B cell (primary cell): ENCODE results near the gene MEG3. TPM values are rescaled to one million over a fixed set of nuclear protein-coding genes. Genes with fewer than 3 reads are reported as not detected.

Experiments
- ATAC-seq: fragments of 200-7000 bp; cut with Tn5 transposase; one replicate; pipeline ENCODE4 v1.10.0; 2021; ENCODE audit warnings: low read depth, mild to moderate bottlenecking, moderate number of reproducible peaks, moderate library complexity
- CTCF ChIA-PET: fragments of 350-600 bp; sonication (Branson Sonifier 250); formaldehyde crosslinking; loops from one replicate; lab custom pipeline; 2021; ENCODE audit warnings: antibody characterized with exemption, inconsistent platforms; lab: Charles Lee
- POLR2A ChIA-PET: fragments of 350-600 bp; sonication (Branson Sonifier 250); formaldehyde crosslinking; loops from one replicate; lab custom pipeline; 2021; ENCODE audit warnings: antibody characterized with exemption; lab: Charles Lee
- DNase-seq: peaks from one replicate; pipeline ENCODE4 v3.0.0; 2013
- H2AFZ ChIP-seq: 2 replicates; pipeline ENCODE4 v1.6.1; 2012; ENCODE audit warnings: mild to moderate bottlenecking, low read depth, low read length; ENCODE audit not compliant: insufficient read depth, poor library complexity, severe bottlenecking
- H3K27ac ChIP-seq, 2 donors: 1 replicate in 1 of 2; 2 replicates in 1 of 2; pipeline ENCODE4 v1.5.1; 2012 to 2013; ENCODE audit warnings: low read length in 2 of 2, mild to moderate bottlenecking in 2 of 2, moderate library complexity in 1 of 2
- H3K27me3 ChIP-seq, 4 experiments: fragments of 200-600 bp in 1 of 4; sonication (generic) in 1 of 4; replicated peaks in 1 of 4; 1 replicate in 2 of 4; 2 replicates in 2 of 4; pipeline versions ENCODE4 v1.6.1 to v1.7.0; 2013 to 2016; ENCODE audit warnings: low read length in 3 of 4, mild to moderate bottlenecking in 2 of 4, mixed read lengths in 1 of 4, moderate library complexity in 1 of 4; ENCODE audit not compliant: insufficient read depth in 4 of 4, control insufficient read depth in 3 of 4; ENCODE audit errors: control extremely low read depth in 1 of 4
- H3K36me3 ChIP-seq, 2 experiments: replicated peaks in 1 of 2; 1 replicate in 1 of 2; 2 replicates in 1 of 2; pipeline versions ENCODE4 v1.6.1 to v1.7.1; 2013; ENCODE audit warnings: low read length in 1 of 2; ENCODE audit not compliant: insufficient read depth in 2 of 2, control insufficient read depth in 1 of 2; ENCODE audit errors: control extremely low read depth in 1 of 2, extremely low read depth in 1 of 2
- H3K4me1 ChIP-seq, 2 donors: fragments of 200-600 bp in 1 of 2; sonication (generic) in 1 of 2; 1 replicate in 1 of 2; 2 replicates in 1 of 2; pipeline versions ENCODE4 v1.5.1 to v1.6.1; 2013 to 2017; ENCODE audit warnings: low read length in 2 of 2; ENCODE audit not compliant: control insufficient read depth in 2 of 2, insufficient read depth in 2 of 2
- H3K4me2 ChIP-seq: replicated peaks from 2 replicates; pipeline ENCODE3; 2012; ENCODE audit warnings: mild to moderate bottlenecking, low read depth, low read length; ENCODE audit not compliant: poor library complexity, severe bottlenecking
- H3K4me3 ChIP-seq, 5 experiments: fragments of 200-600 bp in 1 of 5; sonication (generic) in 1 of 5; 1 replicate in 3 of 5; 2 replicates in 2 of 5; pipeline versions ENCODE4 v1.5.1 to v1.7.0; 2011 to 2016; ENCODE audit warnings: low read length in 4 of 5, mild to moderate bottlenecking in 4 of 5, low read depth in 2 of 5, control low read depth in 1 of 5, moderate library complexity in 1 of 5; ENCODE audit not compliant: insufficient read depth in 1 of 5; ENCODE audit errors: control extremely low read depth in 1 of 5, extremely low read depth in 1 of 5
- H3K79me2 ChIP-seq: fragments of 200-600 bp; sonication (generic); one replicate; pipeline ENCODE4 v1.6.0; 2016; ENCODE audit warnings: low read length; ENCODE audit not compliant: control insufficient read depth, insufficient read depth
- H3K9ac ChIP-seq: fragments of 200-600 bp; sonication (generic); 2 replicates; pipeline ENCODE4 v1.6.1; 2017; ENCODE audit warnings: mild to moderate bottlenecking, low read length, moderate library complexity
- H3K9me3 ChIP-seq, 3 donors: one replicate each; pipeline versions ENCODE4 v1.6.1 to v1.7.1; 2013; ENCODE audit warnings: low read length in 2 of 3; ENCODE audit not compliant: control insufficient read depth in 2 of 3, insufficient read depth in 1 of 3; ENCODE audit errors: control extremely low read depth in 1 of 3
- H4K20me1 ChIP-seq: 2 replicates; pipeline ENCODE4 v1.6.0; 2012; ENCODE audit warnings: mild to moderate bottlenecking, low read length; ENCODE audit not compliant: insufficient read depth, control insufficient read depth, poor library complexity, severe bottlenecking
- H3K27ac Mint-ChIP-seq: one replicate; pipeline ENCODE4 v1.8.0; 2021; ENCODE audit warnings: mixed read lengths
- H3K27me3 Mint-ChIP-seq: one replicate; pipeline ENCODE4 v1.8.0; 2021; ENCODE audit warnings: mixed read lengths
- H3K4me1 Mint-ChIP-seq: one replicate; pipeline ENCODE4 v1.8.0; 2021; ENCODE audit warnings: mixed read lengths
- H3K4me3 Mint-ChIP-seq: one replicate; pipeline ENCODE4 v1.8.0; 2021; ENCODE audit warnings: mixed read lengths
- H3K9me3 Mint-ChIP-seq: one replicate; pipeline ENCODE4 v1.8.0; 2022; ENCODE audit warnings: mixed read lengths; ENCODE audit not compliant: insufficient read depth
- CTCF ChIP-seq: fragments of 200-600 bp; IDR thresholded peaks from one replicate; pipeline ENCODE4 v1.8.0; 2022; ENCODE audit warnings: antibody characterized with exemption, mild to moderate bottlenecking
- EZH2 ChIP-seq: IDR thresholded peaks from 2 replicates; pipeline ENCODE4 v1.6.1; 2012; ENCODE audit warnings: borderline replicate concordance, low read depth, mild to moderate bottlenecking, moderate library complexity, low read length; ENCODE audit not compliant: insufficient read depth, poor library complexity, severe bottlenecking
- WGBS: methylation state at CpG from one replicate; pipeline ENCODE4 v1.1.5; 2013; ENCODE audit warnings: missing lambda C conversion rate; ENCODE audit not compliant: insufficient coverage; 5-methylcytosine and 5-hydroxymethylcytosine counted together
- intact Hi-C: fragments of 100-400 bp; cut with micrococcal nuclease; formaldehyde crosslinking; loops from one replicate; pipeline ENCODE4 v1.10.0; 2022
- polyA plus RNA-seq: library from polyadenylated mRNA; depleted of rRNA; stranded (reverse); fragments of >200 nt; gene quantifications from 2 replicates; pipeline ENCODE4 v1.2.3, GENCODE V29; 2012
- total RNA-seq, 2 donors: library from RNA; stranded (reverse); fragments of 120-200 nt in 1 of 2; gene quantifications; 1 replicate in 1 of 2; 2 replicates in 1 of 2; pipeline versions ENCODE4 v1.2.3 to v1.2.4, GENCODE V29; 2013 to 2022

Gene MEG3
- total and polyA plus RNA-seq, 2 donors (not counting 1 experiment from before 2014, with no cell fraction given): 0.13 TPM; not detected in 1

- no peak overlapping the region for H3K27ac ChIP-seq
- no peaks in the 10 kb centered on the region for H3K4me1 Mint-ChIP-seq
- no peak overlapping the region for H2AFZ ChIP-seq
- POLR2A ChIA-PET: no interaction called here
- H3K9ac ChIP-seq: no peak overlapping the region
- WGBS: 93% methylated on average over 8 of the region's 9 CpGs
- no peak overlapping the region for H3K4me2 ChIP-seq
- H3K79me2 ChIP-seq: no peaks in the 10 kb centered on the region
- H3K4me1 ChIP-seq: no peaks in the 10 kb centered on the region
- H4K20me1 ChIP-seq: no peaks in the 10 kb centered on the region
- intact Hi-C loops: no loop called here
- H3K27ac Mint-ChIP-seq: no peak overlapping the region
- peaks cover 2% of the 10 kb centered on the region for H3K27me3 Mint-ChIP-seq
- H3K36me3 ChIP-seq: no peaks in the 10 kb centered on the region
- no peak overlapping the region for H3K4me3 Mint-ChIP-seq
- CTCF ChIA-PET: no interaction called here
- DNase-seq (no peak), ATAC-seq (no peak)
- peaks cover 6% of the 10 kb centered on the region for H3K9me3 Mint-ChIP-seq
- H3K9me3 ChIP-seq: peaks cover 0 to 48% (median 9%) of the 10 kb centered on the region in 3 donors
- TF ChIP-seq EZH2 (no peak), CTCF (no peak)
- H3K27me3 ChIP-seq: no peaks in the 10 kb centered on the region
- H3K4me3 ChIP-seq: no peak overlapping the region
Observed at GRCh38 chr14:100806386-100806785, 19.5 kb upstream of the MEG3 start.

- ATAC-seq (no peak), DNase-seq (no peak)
- Histone ChIP-seq H3K4me2 (no peak overlapping the region), H3K4me1 (no peaks in the 10 kb centered on the region), H3K27me3 (no peaks in the 10 kb centered on the region), H3K27ac (no peak overlapping the region), H3K36me3 (no peaks in the 10 kb centered on the region), H3K79me2 (no peaks in the 10 kb centered on the region), H4K20me1 (no peaks in the 10 kb centered on the region), H3K9me3 (peaks cover 0 to 57% (median 9%) of the 10 kb centered on the region in 3 donors), H3K9ac (no peak overlapping the region), H2AFZ (no peak overlapping the region), H3K4me3 (no peak overlapping the region)
- intact Hi-C loops: no loop called here
- TF ChIP-seq EZH2 (no peak), CTCF (no peak)
- ChIA-PET CTCF (no interaction called here), POLR2A (no interaction called here)
- H3K4me1 Mint-ChIP-seq: no peaks in the 10 kb centered on the region
- H3K27me3 Mint-ChIP-seq: peaks cover 2% of the 10 kb centered on the region
- no peak overlapping the region for H3K27ac Mint-ChIP-seq
- no peak overlapping the region for H3K4me3 Mint-ChIP-seq
- H3K9me3 Mint-ChIP-seq: peaks cover 6% of the 10 kb centered on the region
- WGBS: 95% methylated on average over 10 of the region's 14 CpGs
Observed at GRCh38 chr14:100807496-100807895, 18.4 kb upstream of the MEG3 start.
